Endothelial cell (in vitro differentiated cells): Measurements from ENCODE around the gene C16orf78. TPM values are rescaled to one million over a fixed set of nuclear protein-coding genes. Genes with fewer than 3 reads are reported as not detected.

Source experiments
- DNase-seq: peaks from one replicate; pipeline ENCODE4 v3.0.0; 2021; ENCODE audit warnings: low spot score
- H3K27ac Mint-ChIP-seq: one replicate; pipeline ENCODE4 v1.8.0; 2021; ENCODE audit warnings: mixed read lengths, inconsistent platforms; ENCODE audit not compliant: unreplicated experiment
- H3K27me3 Mint-ChIP-seq: one replicate; pipeline ENCODE4 v1.8.0; 2021; ENCODE audit warnings: mild to moderate bottlenecking, moderate library complexity, mixed read lengths, inconsistent platforms; ENCODE audit not compliant: unreplicated experiment
- H3K36me3 Mint-ChIP-seq: one replicate; pipeline ENCODE4 v1.8.0; 2021; ENCODE audit warnings: mild to moderate bottlenecking, low read depth, mixed read lengths, inconsistent platforms; ENCODE audit not compliant: unreplicated experiment
- H3K4me1 Mint-ChIP-seq: one replicate; pipeline ENCODE4 v1.8.0; 2021; ENCODE audit warnings: mild to moderate bottlenecking, mixed read lengths, inconsistent platforms; ENCODE audit not compliant: unreplicated experiment
- H3K4me3 Mint-ChIP-seq: one replicate; pipeline ENCODE4 v1.8.0; 2021; ENCODE audit warnings: mild to moderate bottlenecking, mixed read lengths, inconsistent platforms; ENCODE audit not compliant: unreplicated experiment
- H3K9me3 Mint-ChIP-seq: one replicate; pipeline ENCODE4 v1.8.0; 2021; ENCODE audit warnings: mixed read lengths, inconsistent platforms; ENCODE audit not compliant: unreplicated experiment
- total RNA-seq: library from RNA; stranded (reverse); fragmentation: NEBNext Ultra II Directional; extraction: Animal tissue kit (Norgen Biotek cat#: 25700); gene quantifications from one replicate; pipeline ENCODE4 v1.2.1, GENCODE V29; 2021; ENCODE audit not compliant: unreplicated experiment
- TF ChIP-seq, protein P1 (sequence below): fragments of 200-600 bp; sonication (generic); IDR thresholded peaks from one replicate; pipeline ENCODE4 v1.5.0; 2021; ENCODE audit warnings: antibody characterized with exemption; ENCODE audit not compliant: unreplicated experiment

The C16orf78 gene
- total RNA-seq, 1 donor from 2014 or later, result not detected

GRCh38 chr16:49369651-49370611 lies 3.7 kb upstream of the C16orf78 start:
- no peak for DNase-seq
- Mint-ChIP-seq H3K27ac (no peak overlapping the region), H3K4me1 (no peaks in the 10 kb centered on the region), H3K27me3 (no peaks in the 10 kb centered on the region), H3K9me3 (no peaks in the 10 kb centered on the region), H3K36me3 (no peaks in the 10 kb centered on the region), H3K4me3 (no peak overlapping the region)
- TF ChIP-seq, protein P1, sequence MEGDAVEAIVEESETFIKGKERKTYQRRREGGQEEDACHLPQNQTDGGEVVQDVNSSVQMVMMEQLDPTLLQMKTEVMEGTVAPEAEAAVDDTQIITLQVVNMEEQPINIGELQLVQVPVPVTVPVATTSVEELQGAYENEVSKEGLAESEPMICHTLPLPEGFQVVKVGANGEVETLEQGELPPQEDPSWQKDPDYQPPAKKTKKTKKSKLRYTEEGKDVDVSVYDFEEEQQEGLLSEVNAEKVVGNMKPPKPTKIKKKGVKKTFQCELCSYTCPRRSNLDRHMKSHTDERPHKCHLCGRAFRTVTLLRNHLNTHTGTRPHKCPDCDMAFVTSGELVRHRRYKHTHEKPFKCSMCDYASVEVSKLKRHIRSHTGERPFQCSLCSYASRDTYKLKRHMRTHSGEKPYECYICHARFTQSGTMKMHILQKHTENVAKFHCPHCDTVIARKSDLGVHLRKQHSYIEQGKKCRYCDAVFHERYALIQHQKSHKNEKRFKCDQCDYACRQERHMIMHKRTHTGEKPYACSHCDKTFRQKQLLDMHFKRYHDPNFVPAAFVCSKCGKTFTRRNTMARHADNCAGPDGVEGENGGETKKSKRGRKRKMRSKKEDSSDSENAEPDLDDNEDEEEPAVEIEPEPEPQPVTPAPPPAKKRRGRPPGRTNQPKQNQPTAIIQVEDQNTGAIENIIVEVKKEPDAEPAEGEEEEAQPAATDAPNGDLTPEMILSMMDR, result no peak

DNA sequence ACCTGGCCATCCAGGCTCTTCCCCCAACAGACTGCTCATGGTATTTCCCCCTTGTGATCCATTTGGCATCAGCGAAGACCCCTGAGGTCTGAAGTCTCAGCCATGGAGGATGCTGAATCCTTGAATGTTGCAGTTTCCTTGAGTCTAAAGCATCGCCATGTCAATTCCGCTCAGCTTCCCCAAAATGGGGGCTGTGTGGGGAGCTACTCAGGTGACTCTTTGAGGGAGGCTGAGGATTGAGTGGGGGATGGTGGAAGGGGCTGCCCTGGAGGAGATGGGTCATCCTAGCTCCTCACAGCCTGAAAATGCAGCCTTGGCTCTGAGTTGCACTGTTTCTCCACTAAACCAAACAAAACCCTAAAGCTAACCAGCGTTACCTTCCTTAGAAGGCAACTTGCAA lies 2.6 kb downstream of the C16orf78 start:
- no peak overlapping the region for H3K27ac Mint-ChIP-seq
- no peaks in the 10 kb centered on the region for H3K9me3 Mint-ChIP-seq
- H3K27me3 Mint-ChIP-seq, result no peaks in the 10 kb centered on the region
- H3K36me3 Mint-ChIP-seq, result no peaks in the 10 kb centered on the region
- H3K4me1 Mint-ChIP-seq, result no peaks in the 10 kb centered on the region
- DNase-seq, result no peak
- TF ChIP-seq, protein P1, result no peak
- H3K4me3 Mint-ChIP-seq, result no peak overlapping the region

DNA sequence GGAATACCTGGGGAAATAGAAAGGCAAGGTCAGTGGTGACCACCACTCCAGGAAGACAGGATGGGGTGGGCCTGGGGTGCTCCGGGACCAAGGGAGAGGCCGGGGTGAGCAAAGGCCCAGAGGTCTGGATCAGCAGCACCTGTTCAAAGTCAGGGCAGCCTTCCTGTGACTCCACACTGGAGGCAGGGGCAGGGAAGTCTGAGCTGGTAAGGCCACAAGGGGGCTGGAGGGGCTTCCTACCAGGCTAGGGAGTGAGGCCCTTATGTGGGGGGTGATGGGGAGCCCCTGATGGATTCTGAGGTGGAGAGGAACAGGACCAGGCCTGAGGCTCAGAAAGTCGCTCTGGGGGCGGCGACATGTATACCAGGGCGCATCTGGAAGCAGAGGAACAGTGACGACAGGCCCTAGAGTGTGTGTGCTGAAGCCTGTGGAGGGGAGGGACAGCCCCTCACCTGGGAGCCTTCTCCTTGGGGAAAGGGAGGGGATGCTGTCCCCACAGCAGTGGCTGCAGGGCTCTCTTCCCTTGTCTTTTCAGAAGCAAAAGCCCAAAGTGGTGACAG lies 3.7 kb downstream of the C16orf78 start:
- DNase-seq, result no peak
- Mint-ChIP-seq H3K27me3 (no peaks in the 10 kb centered on the region), H3K4me3 (no peak overlapping the region), H3K27ac (no peak overlapping the region), H3K4me1 (no peaks in the 10 kb centered on the region), H3K9me3 (no peaks in the 10 kb centered on the region), H3K36me3 (no peaks in the 10 kb centered on the region)
- TF ChIP-seq, protein P1, result no peak

GRCh38 chr16:49378238-49378637 lies 4.6 kb downstream of the C16orf78 start:
- no peaks in the 10 kb centered on the region for H3K36me3 Mint-ChIP-seq
- TF ChIP-seq, protein P1, result no peak
- H3K4me1 Mint-ChIP-seq, result no peaks in the 10 kb centered on the region
- no peak for DNase-seq
- H3K27me3 Mint-ChIP-seq, result no peaks in the 10 kb centered on the region
- H3K27ac Mint-ChIP-seq, result no peak overlapping the region
- H3K9me3 Mint-ChIP-seq, result no peaks in the 10 kb centered on the region
- no peak overlapping the region for H3K4me3 Mint-ChIP-seq

- Mint-ChIP-seq H3K4me3 (no peak overlapping the region), H3K9me3 (no peaks in the 10 kb centered on the region), H3K36me3 (no peaks in the 10 kb centered on the region), H3K27ac (no peak overlapping the region), H3K4me1 (no peaks in the 10 kb centered on the region), H3K27me3 (no peaks in the 10 kb centered on the region)
- DNase-seq, result no peak
- TF ChIP-seq, protein P1, result no peak
Observed at GRCh38 chr16:49378816-49379215, 5.2 kb downstream of the C16orf78 start.
